Measurements from ENCODE around the gene SIT1.

The SIT1 gene

DNA sequence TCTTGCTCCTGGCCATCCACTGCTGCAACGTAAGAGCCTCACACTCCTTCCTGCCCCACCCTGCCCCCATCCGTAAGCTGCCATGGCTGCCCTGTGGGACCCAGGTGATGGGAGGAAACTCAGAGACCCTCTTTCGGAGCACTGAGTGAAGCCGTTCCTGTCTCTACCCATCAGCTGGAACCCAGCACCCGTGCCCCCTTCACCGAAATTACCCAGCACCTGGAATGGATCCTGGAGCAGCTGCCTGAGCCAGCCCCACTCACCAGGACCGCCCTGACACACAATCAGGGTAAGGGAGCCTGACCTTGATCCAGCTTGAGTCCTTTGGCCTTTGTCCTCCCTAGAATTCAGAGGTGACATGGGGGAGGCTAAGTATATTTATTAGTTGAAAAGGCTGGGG, 42.5 kb downstream of the SIT1 start:
- no peak overlapping the region for H3K4me3 ChIP-seq (ENCODE audit: low read depth, low read length)
- no peak for DNase-seq (ENCODE audit: low read depth)
- TF ChIP-seq, protein P1, sequence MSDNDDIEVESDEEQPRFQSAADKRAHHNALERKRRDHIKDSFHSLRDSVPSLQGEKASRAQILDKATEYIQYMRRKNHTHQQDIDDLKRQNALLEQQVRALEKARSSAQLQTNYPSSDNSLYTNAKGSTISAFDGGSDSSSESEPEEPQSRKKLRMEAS (IDR thresholded peaks at IDR 0.05; ENCODE audit: low read depth, low read length): no peak
- TF ChIP-seq MYC (IDR thresholded peaks at IDR 0.05; ENCODE audit: low read depth, low read length) (no peak), POLR2A (IDR thresholded peaks at IDR 0.05; ENCODE audit: extremely low read depth, insufficient read length) (no peak)
- TF ChIP-seq, protein P2, sequence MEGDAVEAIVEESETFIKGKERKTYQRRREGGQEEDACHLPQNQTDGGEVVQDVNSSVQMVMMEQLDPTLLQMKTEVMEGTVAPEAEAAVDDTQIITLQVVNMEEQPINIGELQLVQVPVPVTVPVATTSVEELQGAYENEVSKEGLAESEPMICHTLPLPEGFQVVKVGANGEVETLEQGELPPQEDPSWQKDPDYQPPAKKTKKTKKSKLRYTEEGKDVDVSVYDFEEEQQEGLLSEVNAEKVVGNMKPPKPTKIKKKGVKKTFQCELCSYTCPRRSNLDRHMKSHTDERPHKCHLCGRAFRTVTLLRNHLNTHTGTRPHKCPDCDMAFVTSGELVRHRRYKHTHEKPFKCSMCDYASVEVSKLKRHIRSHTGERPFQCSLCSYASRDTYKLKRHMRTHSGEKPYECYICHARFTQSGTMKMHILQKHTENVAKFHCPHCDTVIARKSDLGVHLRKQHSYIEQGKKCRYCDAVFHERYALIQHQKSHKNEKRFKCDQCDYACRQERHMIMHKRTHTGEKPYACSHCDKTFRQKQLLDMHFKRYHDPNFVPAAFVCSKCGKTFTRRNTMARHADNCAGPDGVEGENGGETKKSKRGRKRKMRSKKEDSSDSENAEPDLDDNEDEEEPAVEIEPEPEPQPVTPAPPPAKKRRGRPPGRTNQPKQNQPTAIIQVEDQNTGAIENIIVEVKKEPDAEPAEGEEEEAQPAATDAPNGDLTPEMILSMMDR (IDR thresholded peaks at IDR 0.05; ENCODE audit: low read depth, low read length): no peak

DNA sequence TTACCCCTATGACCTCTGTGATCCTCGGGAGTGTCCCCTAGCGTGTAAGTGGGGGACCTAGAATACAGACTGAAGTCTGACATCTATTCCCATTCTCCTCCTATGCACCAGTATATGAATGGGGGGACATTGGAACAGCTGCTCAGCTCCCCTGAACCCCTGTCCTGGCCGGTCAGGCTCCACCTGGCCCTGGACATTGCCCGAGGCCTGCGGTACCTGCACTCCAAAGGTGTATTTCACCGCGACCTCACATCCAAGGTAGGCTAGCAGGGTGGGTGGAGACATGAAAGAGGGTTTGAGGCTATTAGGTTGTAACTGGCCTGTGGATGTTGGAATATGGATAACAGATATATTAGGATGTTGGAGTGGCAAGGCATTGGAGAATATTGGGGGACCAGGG, 44.0 kb downstream of the SIT1 start:
- DNase-seq (ENCODE audit: low read depth): no peak
- no peak overlapping the region for H3K4me3 ChIP-seq (ENCODE audit: low read depth, low read length)
- TF ChIP-seq MYC (IDR thresholded peaks at IDR 0.05; ENCODE audit: low read depth, low read length): no peak
- no peak for TF ChIP-seq POLR2A (IDR thresholded peaks at IDR 0.05; ENCODE audit: extremely low read depth, insufficient read length)
- TF ChIP-seq, protein P2 (IDR thresholded peaks at IDR 0.05; ENCODE audit: low read depth, low read length): no peak
- TF ChIP-seq, protein P1 (IDR thresholded peaks at IDR 0.05; ENCODE audit: low read depth, low read length): no peak

DNA sequence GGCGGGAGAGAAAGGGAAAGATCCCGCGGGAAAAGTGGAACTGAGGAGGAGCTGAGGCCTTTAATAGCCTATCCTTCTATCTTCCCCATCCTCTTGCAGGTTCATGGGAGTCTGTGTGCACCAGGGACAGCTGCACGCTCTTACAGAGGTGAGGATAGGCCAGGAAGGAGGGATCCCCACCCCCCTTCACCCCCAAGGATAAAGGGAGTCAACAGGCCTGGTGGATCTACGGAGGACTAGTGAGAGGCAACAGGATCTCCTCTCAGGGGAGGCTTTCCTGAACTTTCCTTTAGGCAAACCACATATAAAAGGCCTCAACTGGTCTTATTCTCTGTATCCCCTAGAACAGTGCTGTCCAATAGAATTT, 44.6 kb downstream of the SIT1 start:
- peak overlapping the region; percentile 58 for H3K4me3 ChIP-seq (ENCODE audit: low read depth, low read length)
- no peak for TF ChIP-seq POLR2A (IDR thresholded peaks at IDR 0.05; ENCODE audit: extremely low read depth, insufficient read length)
- TF ChIP-seq, protein P2 (IDR thresholded peaks at IDR 0.05; ENCODE audit: low read depth, low read length): no peak
- TF ChIP-seq, protein P1 (IDR thresholded peaks at IDR 0.05; ENCODE audit: low read depth, low read length): no peak
- TF ChIP-seq MYC (IDR thresholded peaks at IDR 0.05; ENCODE audit: low read depth, low read length): no peak
- peak; percentile 39 for DNase-seq (ENCODE audit: low read depth)

DNA sequence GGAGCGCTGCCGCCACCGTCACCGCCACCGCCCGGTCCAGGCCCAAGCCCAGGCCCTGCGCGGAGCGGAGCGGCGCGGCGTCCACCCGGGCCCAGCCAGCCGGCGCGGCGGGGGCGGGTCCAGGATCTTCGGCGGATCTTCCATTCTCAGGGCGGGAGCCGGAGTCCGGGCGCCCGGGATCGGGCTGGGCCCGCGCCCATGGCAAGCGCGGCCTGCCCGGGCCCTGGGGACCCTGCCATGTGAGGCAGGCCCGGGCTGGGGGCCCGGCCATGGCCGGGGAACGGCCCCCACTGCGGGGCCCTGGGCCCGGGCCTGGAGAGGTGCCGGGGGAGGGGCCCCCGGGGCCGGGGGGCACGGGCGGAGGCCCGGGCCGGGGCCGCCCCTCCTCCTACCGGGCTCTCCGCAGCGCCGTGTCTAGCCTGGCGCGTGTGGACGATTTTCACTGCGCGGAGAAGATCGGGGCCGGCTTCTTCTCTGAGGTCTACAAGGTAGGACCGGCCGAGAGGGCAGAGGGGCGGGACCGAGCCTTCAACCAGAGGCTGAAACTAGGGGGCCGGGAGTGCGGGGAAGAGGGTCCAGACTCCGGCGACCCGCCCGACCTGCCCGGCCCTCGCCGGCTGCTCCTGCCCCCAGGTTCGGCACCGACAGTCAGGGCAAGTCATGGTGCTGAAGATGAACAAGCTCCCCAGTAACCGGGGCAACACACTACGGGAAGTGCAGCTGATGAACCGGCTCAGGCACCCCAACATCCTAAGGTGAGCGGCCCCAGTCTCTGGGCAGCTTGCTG, 45.2 kb downstream of the SIT1 start:
- peak overlapping the region; percentile 58 for H3K4me3 ChIP-seq (ENCODE audit: low read depth, low read length)
- TF ChIP-seq POLR2A (IDR thresholded peaks at IDR 0.05; ENCODE audit: extremely low read depth, insufficient read length) (no peak), MYC (IDR thresholded peaks at IDR 0.05; ENCODE audit: low read depth, low read length) (no peak)
- TF ChIP-seq, protein P1 (IDR thresholded peaks at IDR 0.05; ENCODE audit: low read depth, low read length): no peak
- TF ChIP-seq, protein P2 (IDR thresholded peaks at IDR 0.05; ENCODE audit: low read depth, low read length): no peak
- DNase-seq (ENCODE audit: low read depth): peak; percentile 63

DNA sequence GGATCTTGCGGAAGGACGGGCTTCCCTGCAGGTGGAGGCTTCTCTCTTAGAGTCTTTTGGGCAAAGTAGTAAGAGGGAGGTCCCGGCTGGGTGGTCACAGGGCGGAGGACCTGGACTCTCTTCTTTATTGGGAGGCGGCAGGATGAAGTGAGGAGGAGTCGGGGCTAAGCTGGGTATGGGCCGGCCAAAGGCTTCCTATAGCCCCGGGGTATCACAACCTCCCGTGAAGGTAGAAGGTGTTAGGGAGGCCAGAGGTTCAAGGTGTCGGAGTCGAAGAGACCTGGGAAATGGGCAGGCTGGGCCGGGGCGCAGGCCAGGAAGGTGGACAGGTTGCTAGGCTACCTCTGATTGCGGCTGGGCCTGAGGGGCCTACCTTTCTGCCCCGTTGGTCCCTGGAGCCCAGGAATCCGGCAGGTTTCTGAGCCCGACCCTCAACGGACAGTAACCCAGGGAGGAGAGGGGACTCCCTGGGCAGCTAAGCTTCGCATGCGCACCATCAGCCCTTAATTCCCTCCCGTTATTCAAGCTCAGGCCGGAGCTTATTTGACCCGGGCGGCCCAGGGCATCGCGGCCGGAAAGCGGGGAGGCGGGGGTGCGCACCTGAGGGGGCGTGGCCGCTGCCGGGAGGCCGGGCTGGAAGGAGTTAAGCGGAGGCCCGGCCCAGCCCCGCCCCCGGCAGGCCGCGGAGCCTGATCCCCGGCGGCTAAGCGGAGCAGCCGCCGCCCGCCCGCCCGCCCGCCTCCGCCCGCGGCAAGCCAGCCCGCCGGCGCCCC, 46.0 kb downstream of the SIT1 start, which contains the start of gene TESK1:
Gene TESK1 (plus strand): TSS at position 685 of the 773 bp plus-strand sequence. CDS start 358 bp downstream, outside the sequence.
- H3K4me3 ChIP-seq (ENCODE audit: low read depth, low read length): peak within 1 kb of the TSS; percentile 67
- TF ChIP-seq, protein P2 (IDR thresholded peaks at IDR 0.05; ENCODE audit: low read depth, low read length): no peak
- TF ChIP-seq, protein P1 (IDR thresholded peaks at IDR 0.05; ENCODE audit: low read depth, low read length): no peak
- TF ChIP-seq POLR2A (IDR thresholded peaks at IDR 0.05; ENCODE audit: extremely low read depth, insufficient read length) (no peak), MYC (IDR thresholded peaks at IDR 0.05; ENCODE audit: low read depth, low read length) (no peak)
- DNase-seq (ENCODE audit: low read depth): peak; percentile 87

Data from NB4 (cell line).